GM23248 (cell line): ENCODE results near the gene GAREM1.

Source experiments
- EZH2 ChIP-seq: fragments of 200-600 bp; sonication (generic); IDR thresholded peaks from 2 replicates; pipeline ENCODE4 v1.6.1; 2018; ENCODE audit warnings: antibody characterized with exemption, mild to moderate bottlenecking; ENCODE audit not compliant: insufficient read depth, poor library complexity, severe bottlenecking
- EZH2phosphoT487 ChIP-seq: fragments of 200-600 bp; sonication (generic); IDR thresholded peaks from 2 replicates; pipeline ENCODE4 v1.6.1; 2018; ENCODE audit warnings: antibody characterized with exemption, moderate library complexity, mild to moderate bottlenecking, low read depth; ENCODE audit not compliant: insufficient read depth

DNA sequence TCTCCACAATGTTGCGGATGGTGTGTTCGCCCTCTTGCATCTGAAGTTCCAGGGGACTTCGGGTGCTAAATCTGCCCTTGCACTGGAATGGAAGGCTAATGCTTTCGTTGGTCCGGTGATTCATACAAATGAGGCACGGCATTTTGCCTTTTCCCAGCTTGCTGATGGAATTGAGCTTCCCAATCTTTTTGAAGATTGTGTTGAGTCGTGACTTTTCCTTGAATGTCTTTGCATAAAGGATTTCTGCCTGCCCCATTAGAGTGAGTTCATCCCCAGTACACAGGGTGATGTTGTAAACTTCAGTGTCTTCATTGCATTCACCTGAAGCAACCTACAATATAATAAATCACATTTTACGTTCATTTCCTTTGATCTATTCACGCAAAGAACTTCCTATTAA is 182.8 kb downstream of the GAREM1 start:
- TF ChIP-seq EZH2phosphoT487, result no peak
- no peak for TF ChIP-seq EZH2
